NCI-H510A treated with DMSO at 0.1 percent for 48 hours (cell line): Measurements from ENCODE around the gene COTL1.
"Not testable (repeated sequence)": the region's sequence is repeated elsewhere in the genome, so short reads cannot be mapped to it uniquely, and the experiment has no call there.

Experiments
- DNase-seq: peaks from one replicate; lab custom pipeline; 2025; lab: John Stamatoyannopoulos, UW

The COTL1 gene

GRCh38 chr16:84643180-84643583 lies 25.3 kb upstream of the COTL1 start:
- DNase-seq: peak; percentile 60

GRCh38 chr16:84641643-84642358 lies 23.9 kb upstream of the COTL1 start:
- peak; percentile 57 for DNase-seq

GRCh38 chr16:84640145-84640544 lies 22.3 kb upstream of the COTL1 start:
- DNase-seq: no peak

GRCh38 chr16:84638231-84638806 lies 20.4 kb upstream of the COTL1 start:
- DNase-seq: no peak

- no peak for DNase-seq
Observed at GRCh38 chr16:84637709-84638108, 19.8 kb upstream of the COTL1 start.

- no peak for DNase-seq
Observed at GRCh38 chr16:84635702-84636101, 17.8 kb upstream of the COTL1 start.

GRCh38 chr16:84633622-84634021 lies 15.7 kb upstream of the COTL1 start:
- peak; percentile 47 for DNase-seq

GRCh38 chr16:84632862-84633261 lies 15.0 kb upstream of the COTL1 start:
- DNase-seq: not testable (repeated sequence)

GRCh38 chr16:84631886-84632285 lies 14.0 kb upstream of the COTL1 start:
- no peak for DNase-seq

- no peak for DNase-seq
Observed at GRCh38 chr16:84631153-84631466, 13.2 kb upstream of the COTL1 start.

- no peak for DNase-seq
Observed at GRCh38 chr16:84630446-84631152, 12.7 kb upstream of the COTL1 start.

- DNase-seq: no peak
Observed at GRCh38 chr16:84630009-84630408, 12.1 kb upstream of the COTL1 start.

- DNase-seq: no peak
Observed at GRCh38 chr16:84629580-84629979, 11.7 kb upstream of the COTL1 start.

GRCh38 chr16:84628226-84628731 lies 10.4 kb upstream of the COTL1 start:
- no peak for DNase-seq

- no peak for DNase-seq
Observed at GRCh38 chr16:84625556-84625955, 7.7 kb upstream of the COTL1 start.

- DNase-seq: not testable (repeated sequence)
Observed at GRCh38 chr16:84620913-84621312, 3.0 kb upstream of the COTL1 start.

GRCh38 chr16:84618581-84619460 lies 943 bp upstream of the COTL1 start:
- DNase-seq: no peak

- DNase-seq: no peak
Observed at GRCh38 chr16:84617041-84617790, 662 bp downstream of the COTL1 start.

- DNase-seq: no peak
Observed at GRCh38 chr16:84616515-84616914, 1.4 kb downstream of the COTL1 start.

- DNase-seq: no peak
Observed at GRCh38 chr16:84614968-84615813, 2.7 kb downstream of the COTL1 start.

GRCh38 chr16:84614623-84614967 lies 3.3 kb downstream of the COTL1 start:
- no peak for DNase-seq
